ENCODE results near the gene BMP6. TPM values are rescaled to one million over a fixed set of nuclear protein-coding genes. Genes with fewer than 3 reads are reported as not detected.

The BMP6 gene
- total and polyA plus RNA-seq, 11 donors: 1.1 to 5.1 (median 2.7) TPM

- no peak for ATAC-seq
- Histone ChIP-seq H3K4me1 (peaks cover 0 to 45% (median 26%) of the 10 kb centered on the region in 12 donors), H3K27me3 (peaks cover 22 to 86% (median 37%) of the 10 kb centered on the region in 9 donors), H3K4me3 (peak overlapping the region; percentile 3 to 80 (median 66)), H3K9me3 (no peaks in the 10 kb centered on the region), H3K36me3 (no peaks in the 10 kb centered on the region), H3K27ac (no peak overlapping the region)
- TF ChIP-seq POLR2A (IDR thresholded peaks at IDR 0.05) (no peak), CTCF (IDR thresholded peaks at IDR 0.05) (no peak)
- peak in 2 of 5 donors; percentile 20 to 36 for DNase-seq
- 0 to 2% (median 1%) methylated on average over 17 to 97 of the region's 97 CpGs for WGBS, 4 donors
- intact Hi-C loops (cut with DNase I): loop anchor here in 6 of 10 donors (5.0 to 10.0 kb wide), 8 partner anchors 167 to 497 kb away; partner anchors contain the start of gene TXNDC5 (in 3 of the 6)
These were observed 1.4 kb downstream of the BMP6 start for GRCh38 chr6:7727086-7727945.

GRCh38 chr6:7727946-7728854, 2.3 kb downstream of the BMP6 start:
- ATAC-seq: peak in 1 of 4 donors; percentile 26
- Histone ChIP-seq H3K9me3 (no peaks in the 10 kb centered on the region), H3K4me1 (peaks cover 0 to 45% (median 22%) of the 10 kb centered on the region in 12 donors), H3K27me3 (peaks cover 22 to 95% (median 40%) of the 10 kb centered on the region in 9 donors), H3K36me3 (no peaks in the 10 kb centered on the region), H3K4me3 (peak overlapping the region; percentile 11 to 80 (median 66)), H3K27ac (no peak overlapping the region)
- WGBS, 4 donors: 0 to 2% (median 1%) methylated on average over 33 to 45 of the region's 45 CpGs
- TF ChIP-seq CTCF (IDR thresholded peaks at IDR 0.05) (no peak), POLR2A (IDR thresholded peaks at IDR 0.05) (no peak)
- intact Hi-C loops (cut with DNase I): loop anchor here in 6 of 10 donors (5.0 to 10.0 kb wide), 8 partner anchors 167 to 497 kb away; partner anchors contain the start of gene TXNDC5 (in 3 of the 6)
- DNase-seq: peak in 3 of 5 donors; percentile 31 to 35 (median 31)

GRCh38 chr6:7728855-7729590, 3.1 kb downstream of the BMP6 start:
- no peaks in the 10 kb centered on the region for H3K9me3 ChIP-seq
- peaks cover 0 to 45% (median 20%) of the 10 kb centered on the region in 12 donors for H3K4me1 ChIP-seq
- peaks cover 22 to 93% (median 43%) of the 10 kb centered on the region in 9 donors for H3K27me3 ChIP-seq
- no peaks in the 10 kb centered on the region for H3K36me3 ChIP-seq
- ATAC-seq (no peak), DNase-seq (no peak)
- 27 to 32% (median 30%) methylated on average over 12 to 14 of the region's 14 CpGs for WGBS, 4 donors
- intact Hi-C loops (cut with DNase I): loop anchor here in 6 of 10 donors (5.0 to 10.0 kb wide), 8 partner anchors 166 to 496 kb away; partner anchors contain the start of gene TXNDC5 (in 3 of the 6)
- TF ChIP-seq POLR2A (IDR thresholded peaks at IDR 0.05): no peak
- TF ChIP-seq CTCF (IDR thresholded peaks at IDR 0.05): no peak
- no peak overlapping the region for H3K27ac ChIP-seq
- H3K4me3 ChIP-seq: peak overlapping the region in 11 of 12 donors; percentile 11 to 80 (median 67)

Data from heart left ventricle (tissue), 16 donors.